IPS-18a (cell line): ENCODE measurements around the gene NRXN2.

Experiments
- H3K27ac ChIP-seq: one replicate; pipeline ENCODE4 v1.5.1; 2013; ENCODE audit warnings: low read length
- H3K27me3 ChIP-seq: one replicate; pipeline ENCODE4 v1.6.1; 2013; ENCODE audit warnings: mild to moderate bottlenecking, low read length; ENCODE audit not compliant: control insufficient read depth, insufficient read depth
- H3K36me3 ChIP-seq: one replicate; pipeline ENCODE4 v1.6.1; 2013; ENCODE audit warnings: low read depth, low read length; ENCODE audit not compliant: control insufficient read depth
- H3K4me1 ChIP-seq: one replicate; pipeline ENCODE4 v1.6.1; 2013; ENCODE audit warnings: low read depth, low read length; ENCODE audit not compliant: control insufficient read depth
- H3K4me3 ChIP-seq: one replicate; pipeline ENCODE4 v1.5.1; 2013; ENCODE audit warnings: low read length
- H3K9ac ChIP-seq: one replicate; pipeline ENCODE4 v1.6.1; 2013; ENCODE audit warnings: mild to moderate bottlenecking, low read length, moderate library complexity
- H3K9me3 ChIP-seq: one replicate; pipeline ENCODE4 v1.6.1; 2013; ENCODE audit warnings: low read depth, low read length; ENCODE audit not compliant: control insufficient read depth

NRXN2 gene

DNA sequence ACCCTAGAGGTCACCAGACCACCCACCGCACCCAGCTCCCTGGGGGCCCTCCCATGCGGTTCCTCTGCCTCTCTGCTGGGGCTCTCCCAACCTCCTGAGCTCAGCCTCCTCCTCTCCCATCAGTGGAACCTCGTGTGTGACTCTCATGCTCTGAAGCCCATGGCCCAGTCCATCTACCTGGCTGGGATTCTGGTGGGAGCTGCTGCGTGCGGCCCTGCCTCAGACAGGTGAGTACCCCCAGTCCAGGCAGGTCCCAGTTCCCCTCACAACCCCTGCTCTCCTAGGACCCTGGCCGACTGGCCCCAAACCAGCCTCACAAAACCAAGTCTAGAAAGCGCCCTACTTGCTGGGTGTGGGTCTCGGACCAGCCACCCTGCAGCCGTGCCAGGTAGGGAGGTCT, 130.3 kb downstream of the NRXN2 start:
- H3K9ac ChIP-seq, result no peak overlapping the region
- H3K4me1 ChIP-seq, result no peaks in the 10 kb centered on the region
- H3K27me3 ChIP-seq, result no peaks in the 10 kb centered on the region
- peaks cover 4% of the 10 kb centered on the region for H3K9me3 ChIP-seq
- no peaks in the 10 kb centered on the region for H3K36me3 ChIP-seq
- H3K4me3 ChIP-seq, result no peak overlapping the region
- H3K27ac ChIP-seq, result no peak overlapping the region

GRCh38 chr11:64592234-64592615, 130.8 kb downstream of the NRXN2 start:
- Histone ChIP-seq H3K4me3 (no peak overlapping the region), H3K27me3 (no peaks in the 10 kb centered on the region), H3K4me1 (no peaks in the 10 kb centered on the region), H3K27ac (no peak overlapping the region), H3K9ac (no peak overlapping the region), H3K36me3 (no peaks in the 10 kb centered on the region), H3K9me3 (peaks cover 4% of the 10 kb centered on the region)

DNA sequence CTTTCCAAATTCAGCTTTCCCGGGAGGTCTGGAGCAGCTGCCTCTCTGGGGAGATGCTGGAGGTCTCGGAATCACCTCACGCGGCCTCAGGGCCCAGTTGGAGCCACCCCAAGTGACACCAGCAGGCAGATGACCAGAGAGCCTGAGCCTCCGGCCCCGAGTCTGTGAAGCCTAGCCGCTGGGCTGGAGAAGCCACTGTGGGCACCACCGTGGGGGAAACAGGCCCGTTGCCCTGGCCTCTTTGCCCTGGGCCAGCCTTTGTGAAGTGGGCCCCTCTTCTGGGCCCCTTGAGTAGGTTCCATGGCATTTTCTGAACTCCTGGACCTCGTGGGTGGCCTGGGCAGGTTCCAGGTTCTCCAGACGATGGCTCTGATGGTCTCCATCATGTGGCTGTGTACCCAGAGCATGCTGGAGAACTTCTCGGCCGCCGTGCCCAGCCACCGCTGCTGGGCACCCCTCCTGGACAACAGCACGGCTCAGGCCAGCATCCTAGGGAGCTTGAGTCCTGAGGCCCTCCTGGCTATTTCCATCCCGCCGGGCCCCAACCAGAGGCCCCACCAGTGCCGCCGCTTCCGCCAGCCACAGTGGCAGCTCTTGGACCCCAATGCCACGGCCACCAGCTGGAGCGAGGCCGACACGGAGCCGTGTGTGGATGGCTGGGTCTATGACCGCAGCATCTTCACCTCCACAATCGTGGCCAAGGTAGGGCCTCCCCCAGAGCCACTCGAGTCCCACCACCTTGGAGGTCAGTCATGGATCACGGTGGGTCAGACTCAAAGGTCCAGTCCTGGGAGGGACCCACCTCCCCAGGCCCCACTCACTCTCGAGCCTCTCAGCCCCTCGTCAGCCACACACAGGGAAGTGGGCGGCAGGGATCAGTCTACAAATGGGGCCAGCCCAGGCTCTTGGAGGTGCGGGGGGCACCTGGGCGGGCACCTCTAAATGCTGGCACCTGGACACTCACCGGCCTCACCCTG, 131.5 kb downstream of the NRXN2 start:
- Histone ChIP-seq H3K4me3 (no peak overlapping the region), H3K9me3 (peaks cover 4% of the 10 kb centered on the region), H3K4me1 (no peaks in the 10 kb centered on the region), H3K36me3 (no peaks in the 10 kb centered on the region), H3K27ac (no peak overlapping the region), H3K9ac (no peak overlapping the region), H3K27me3 (no peaks in the 10 kb centered on the region)

DNA sequence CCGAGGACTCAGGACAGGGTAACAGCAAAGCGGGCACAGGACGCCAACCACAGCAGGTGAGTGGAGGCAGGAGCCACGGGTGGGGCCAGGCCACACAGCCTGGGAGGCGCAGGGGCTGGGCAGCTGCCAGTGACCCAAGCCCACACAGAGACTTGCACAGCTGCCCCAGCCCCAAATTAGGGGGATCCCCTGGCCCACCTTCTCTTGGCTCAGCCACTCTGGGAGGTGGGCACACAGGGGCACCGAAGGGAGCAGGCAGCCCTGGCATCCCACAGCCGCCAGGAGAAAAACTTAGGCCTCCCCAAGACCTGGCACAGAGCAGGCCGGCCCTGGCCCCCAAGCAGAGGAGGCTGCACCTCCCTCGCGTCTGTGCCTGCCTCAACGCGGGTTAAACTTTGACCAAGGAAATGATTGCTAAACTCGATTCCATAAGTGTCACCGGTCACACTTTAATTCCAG, 132.2 kb downstream of the NRXN2 start, which contains the start of gene SLC22A12:
Gene SLC22A12 (plus strand): TSS at position 458 of the 459 bp plus-strand sequence. CDS start 337 bp downstream, outside the sequence.
- no peaks in the 10 kb centered on the region for H3K4me1 ChIP-seq

GRCh38 chr11:64588701-64589100, 134.3 kb downstream of the NRXN2 start:
- Histone ChIP-seq H3K4me3 (no peak overlapping the region), H3K4me1 (no peaks in the 10 kb centered on the region), H3K9me3 (peaks cover 4% of the 10 kb centered on the region), H3K36me3 (no peaks in the 10 kb centered on the region), H3K9ac (no peak overlapping the region), H3K27ac (no peak overlapping the region), H3K27me3 (no peaks in the 10 kb centered on the region)

More for the DNA sequence above, 132.2 kb downstream of the NRXN2 start, which contains the start of gene SLC22A12:
- Histone ChIP-seq H3K36me3 (no peaks in the 10 kb centered on the region), H3K27ac (no peak within 1 kb of the TSS), H3K9me3 (peaks cover 4% of the 10 kb centered on the region), H3K27me3 (no peaks in the 10 kb centered on the region), H3K9ac (no peak within 1 kb of the TSS), H3K4me3 (no peak within 1 kb of the TSS)

- Histone ChIP-seq H3K27ac (no peak overlapping the region), H3K4me3 (no peak overlapping the region), H3K27me3 (no peaks in the 10 kb centered on the region), H3K4me1 (no peaks in the 10 kb centered on the region), H3K36me3 (no peaks in the 10 kb centered on the region), H3K9ac (no peak overlapping the region), H3K9me3 (peaks cover 4% of the 10 kb centered on the region)
Measured at GRCh38 chr11:64586366-64586765, 136.6 kb downstream of the NRXN2 start.

DNA sequence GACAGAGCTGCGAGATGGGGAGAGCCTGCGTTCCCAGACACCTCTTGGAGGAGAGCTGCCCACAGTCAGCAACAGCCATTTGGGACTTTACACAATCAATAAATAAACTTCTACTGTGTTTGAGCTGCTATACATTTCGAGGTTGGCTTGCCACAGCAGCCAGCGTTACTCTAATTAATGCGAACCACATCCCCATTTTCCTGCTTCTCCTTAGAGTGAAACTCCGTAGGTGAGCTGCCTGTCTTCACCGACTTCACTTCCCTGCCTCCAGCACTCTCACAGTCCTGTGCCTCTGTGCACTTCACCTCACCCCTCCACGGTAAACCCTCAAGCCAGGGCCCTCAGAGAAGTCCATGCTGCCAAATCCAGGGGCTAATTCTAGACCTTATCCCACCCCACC, 137.8 kb downstream of the NRXN2 start:
- Histone ChIP-seq H3K36me3 (no peaks in the 10 kb centered on the region), H3K27ac (no peak overlapping the region), H3K9me3 (peaks cover 4% of the 10 kb centered on the region), H3K4me1 (no peaks in the 10 kb centered on the region), H3K9ac (no peak overlapping the region), H3K4me3 (no peak overlapping the region), H3K27me3 (no peaks in the 10 kb centered on the region)

- Histone ChIP-seq H3K9ac (no peak overlapping the region), H3K9me3 (peaks cover 2% of the 10 kb centered on the region), H3K27me3 (no peaks in the 10 kb centered on the region), H3K27ac (no peak overlapping the region), H3K36me3 (no peaks in the 10 kb centered on the region), H3K4me3 (no peak overlapping the region), H3K4me1 (no peaks in the 10 kb centered on the region)
Measured at GRCh38 chr11:64583296-64584262, 139.4 kb downstream of the NRXN2 start.

GRCh38 chr11:64582885-64583284, 140.1 kb downstream of the NRXN2 start:
- Histone ChIP-seq H3K27ac (no peak overlapping the region), H3K4me1 (no peaks in the 10 kb centered on the region), H3K9ac (no peak overlapping the region), H3K36me3 (no peaks in the 10 kb centered on the region), H3K27me3 (no peaks in the 10 kb centered on the region), H3K4me3 (no peak overlapping the region), H3K9me3 (no peaks in the 10 kb centered on the region)

- Histone ChIP-seq H3K36me3 (no peaks in the 10 kb centered on the region), H3K27ac (no peak overlapping the region), H3K9ac (no peak overlapping the region), H3K9me3 (no peaks in the 10 kb centered on the region), H3K4me3 (no peak overlapping the region), H3K27me3 (no peaks in the 10 kb centered on the region), H3K4me1 (no peaks in the 10 kb centered on the region)
Measured at GRCh38 chr11:64581057-64581523, 141.9 kb downstream of the NRXN2 start.

GRCh38 chr11:64580412-64580811, 142.6 kb downstream of the NRXN2 start:
- no peak overlapping the region for H3K27ac ChIP-seq
- H3K9ac ChIP-seq, result no peak overlapping the region
- no peak overlapping the region for H3K4me3 ChIP-seq
- H3K27me3 ChIP-seq, result no peaks in the 10 kb centered on the region
- H3K9me3 ChIP-seq, result no peaks in the 10 kb centered on the region
- no peaks in the 10 kb centered on the region for H3K36me3 ChIP-seq
- H3K4me1 ChIP-seq, result no peaks in the 10 kb centered on the region
